ENCODE measurements around the gene MAB21L1.

DNA sequence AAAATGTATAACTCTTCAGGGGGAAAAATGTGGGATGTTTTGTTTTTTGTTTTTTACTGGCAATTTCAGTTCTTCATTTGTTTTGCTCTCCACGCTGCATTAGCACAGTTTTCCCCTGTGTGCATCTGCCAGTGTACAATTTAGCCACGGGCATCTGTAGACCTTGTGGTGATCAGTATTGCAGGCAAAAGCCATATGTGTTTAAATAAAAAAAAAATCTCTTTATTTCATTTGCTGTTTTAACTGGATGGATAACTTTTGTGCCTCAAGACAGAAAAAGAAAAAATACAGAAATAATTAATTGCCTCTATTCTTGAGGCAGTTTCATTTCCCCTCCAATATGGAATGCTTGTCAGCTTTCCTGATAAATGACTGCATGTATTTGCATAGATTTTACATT, 7.9 kb upstream of the MAB21L1 start:
- no peak for TF ChIP-seq POLR2AphosphoS5 (IDR thresholded peaks at IDR 0.05)
- TF ChIP-seq, protein P1, sequence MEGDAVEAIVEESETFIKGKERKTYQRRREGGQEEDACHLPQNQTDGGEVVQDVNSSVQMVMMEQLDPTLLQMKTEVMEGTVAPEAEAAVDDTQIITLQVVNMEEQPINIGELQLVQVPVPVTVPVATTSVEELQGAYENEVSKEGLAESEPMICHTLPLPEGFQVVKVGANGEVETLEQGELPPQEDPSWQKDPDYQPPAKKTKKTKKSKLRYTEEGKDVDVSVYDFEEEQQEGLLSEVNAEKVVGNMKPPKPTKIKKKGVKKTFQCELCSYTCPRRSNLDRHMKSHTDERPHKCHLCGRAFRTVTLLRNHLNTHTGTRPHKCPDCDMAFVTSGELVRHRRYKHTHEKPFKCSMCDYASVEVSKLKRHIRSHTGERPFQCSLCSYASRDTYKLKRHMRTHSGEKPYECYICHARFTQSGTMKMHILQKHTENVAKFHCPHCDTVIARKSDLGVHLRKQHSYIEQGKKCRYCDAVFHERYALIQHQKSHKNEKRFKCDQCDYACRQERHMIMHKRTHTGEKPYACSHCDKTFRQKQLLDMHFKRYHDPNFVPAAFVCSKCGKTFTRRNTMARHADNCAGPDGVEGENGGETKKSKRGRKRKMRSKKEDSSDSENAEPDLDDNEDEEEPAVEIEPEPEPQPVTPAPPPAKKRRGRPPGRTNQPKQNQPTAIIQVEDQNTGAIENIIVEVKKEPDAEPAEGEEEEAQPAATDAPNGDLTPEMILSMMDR (IDR thresholded peaks at IDR 0.05), result no peak

All from transverse colon (tissue), 4 donors.